SK-N-SH (cell line): ENCODE results near the gene AFAP1L1. TPM values are rescaled to one million over a fixed set of nuclear protein-coding genes. Genes with fewer than 3 reads are reported as not detected.

Experiments
- CTCF ChIA-PET: fragments of 300-600, 350-600 bp; formaldehyde crosslinking; extraction: SDS; loops from one replicate; lab custom pipeline; 2021; lab: Yijun Ruan, JAX
- POLR2A ChIA-PET: fragments of 350-600 bp; sonication (Branson Sonifier 250); formaldehyde crosslinking; extraction: SDS; loops from one replicate; lab custom pipeline; 2020; ENCODE audit warnings: antibody characterized with exemption, inconsistent platforms; lab: Yijun Ruan, JAX
- DNase-seq: peaks from one replicate; pipeline ENCODE4 v3.0.0; 2012
- H2AFZ ChIP-seq: fragments of 200-600 bp; sonication (generic); 2 replicates; pipeline ENCODE4 v1.8.1; 2016; ENCODE audit warnings: antibody characterized with exemption, mild to moderate bottlenecking, low read depth
- H3F3A ChIP-seq: fragments of 200-600 bp; sonication (generic); replicated peaks from 2 replicates; pipeline ENCODE3; 2016; ENCODE audit warnings: antibody characterized with exemption, mild to moderate bottlenecking; ENCODE audit not compliant: insufficient read depth
- H3K27ac ChIP-seq, 2 experiments: fragments of 200-500 bp in 1 of 2; fragments of 200-600 bp in 1 of 2; sonication (Bioruptor generic) in 1 of 2; sonication (generic), shearing (Covaris generic) in 1 of 2; 2 replicates each; pipeline versions ENCODE4 v1.5.1 to v1.6.1; 2014 to 2016; ENCODE audit warnings: low read depth in 2 of 2, inconsistent platforms in 1 of 2, low read length in 1 of 2, mild to moderate bottlenecking in 1 of 2, mixed read lengths in 1 of 2
- H3K27me3 ChIP-seq: fragments of 200-600 bp; sonication (generic), shearing (Covaris generic); 2 replicates; pipeline ENCODE4 v1.6.1; 2016; ENCODE audit warnings: mixed run types; ENCODE audit not compliant: insufficient read depth
- H3K36me3 ChIP-seq, 2 experiments: fragments of 200-500 bp in 1 of 2; fragments of 200-600 bp in 1 of 2; sonication (Bioruptor generic) in 1 of 2; sonication (generic) in 1 of 2; replicated peaks in 1 of 2; 2 replicates each; pipeline versions ENCODE3 to v1.5.1; 2014 to 2016; ENCODE audit warnings: low read length in 1 of 2, mild to moderate bottlenecking in 1 of 2; ENCODE audit not compliant: insufficient read depth in 2 of 2, control insufficient read depth in 1 of 2
- H3K4me1 ChIP-seq, 2 experiments: fragments of 200-500 bp in 1 of 2; fragments of 200-600 bp in 1 of 2; sonication (Bioruptor generic) in 1 of 2; sonication (generic), shearing (Covaris generic) in 1 of 2; 2 replicates each; pipeline versions ENCODE4 v1.5.1 to v1.6.1; 2014 to 2016; ENCODE audit warnings: low read depth in 1 of 2, low read length in 1 of 2, mixed run types in 1 of 2; ENCODE audit not compliant: insufficient read depth in 2 of 2, control insufficient read depth in 1 of 2
- H3K4me2 ChIP-seq: fragments of 200-600 bp; sonication (generic), shearing (Covaris generic); 2 replicates; pipeline ENCODE4 v1.6.1; 2017; ENCODE audit warnings: mixed run types
- H3K4me3 ChIP-seq, 2 experiments: fragments of 200-500 bp in 1 of 2; fragments of 200-600 bp in 1 of 2; sonication (Bioruptor generic) in 1 of 2; sonication (generic), shearing (Covaris generic) in 1 of 2; 2 replicates each; pipeline versions ENCODE4 v1.5.1 to v1.8.1; 2014 to 2016; ENCODE audit warnings: low read depth in 2 of 2, inconsistent platforms in 1 of 2, low read length in 1 of 2, mild to moderate bottlenecking in 1 of 2, mixed read lengths in 1 of 2, moderate library complexity in 1 of 2
- H3K79me2 ChIP-seq: fragments of 200-600 bp; sonication (generic); 2 replicates; pipeline ENCODE4 v1.8.1; 2017; ENCODE audit warnings: mild to moderate bottlenecking; ENCODE audit not compliant: insufficient read depth
- H3K9ac ChIP-seq: fragments of 200-600 bp; sonication (generic); 2 replicates; pipeline ENCODE4 v1.6.1; 2017; ENCODE audit warnings: mixed run types
- H3K9me2 ChIP-seq: fragments of 200-600 bp; sonication (generic); 2 replicates; pipeline ENCODE4 v1.6.1; 2017; ENCODE audit warnings: mixed run types
- H3K9me3 ChIP-seq: fragments of 200-600 bp; sonication (generic); 2 replicates; pipeline ENCODE4 v1.6.1; 2017; ENCODE audit warnings: mixed run types, mild to moderate bottlenecking, moderate library complexity
- H4K20me1 ChIP-seq: fragments of 200-600 bp; sonication (generic); 2 replicates; pipeline ENCODE4 v1.6.1; 2017; ENCODE audit warnings: mild to moderate bottlenecking, mixed run types; ENCODE audit not compliant: insufficient read depth
- CHD2 ChIP-seq: fragments of 150-350 bp; IDR thresholded peaks from 2 replicates; pipeline ENCODE4 v1.6.1; 2018; ENCODE audit warnings: low read length; ENCODE audit not compliant: partially characterized antibody
- EZH2phosphoT487 ChIP-seq: fragments of 200-600 bp; sonication (generic); IDR thresholded peaks from 2 replicates; pipeline ENCODE4 v1.6.1; 2017; ENCODE audit warnings: low read depth, mixed run types, mild to moderate bottlenecking, antibody characterized with exemption, moderate library complexity, borderline replicate concordance
- FOSL2 ChIP-seq: IDR thresholded peaks from 2 replicates; pipeline ENCODE4 v1.4.0; 2012; ENCODE audit warnings: low read depth, mild to moderate bottlenecking, moderate library complexity, borderline replicate concordance
- FOXM1 ChIP-seq: IDR thresholded peaks from 2 replicates; pipeline ENCODE4 v1.4.0; 2012; ENCODE audit warnings: low read depth, mild to moderate bottlenecking
- IRF3 ChIP-seq: fragments of 150-350 bp; IDR thresholded peaks from 2 replicates; pipeline ENCODE4 v1.6.1; 2016; ENCODE audit warnings: mild to moderate bottlenecking, low read depth, low read length
- JUND ChIP-seq: IDR thresholded peaks from 2 replicates; pipeline ENCODE4 v1.4.0; 2012
- NFIC ChIP-seq: IDR thresholded peaks from 2 replicates; pipeline ENCODE4 v1.4.0; 2012; ENCODE audit warnings: borderline replicate concordance
- PBX3 ChIP-seq: IDR thresholded peaks from 2 replicates; pipeline ENCODE4; 2012
- POLR2AphosphoS5 ChIP-seq: IDR thresholded peaks from 2 replicates; pipeline ENCODE4 v1.6.1; 2012; ENCODE audit warnings: low read depth, low read length
- REST ChIP-seq: IDR thresholded peaks from 2 replicates; pipeline ENCODE4 v1.6.1; 2012; ENCODE audit warnings: mild to moderate bottlenecking, low read depth, low read length, moderate library complexity
- SIN3A ChIP-seq: IDR thresholded peaks from 2 replicates; pipeline ENCODE4 v1.6.1; 2012; ENCODE audit warnings: low read depth, mild to moderate bottlenecking, low read length, moderate library complexity, borderline replicate concordance
- SMC3 ChIP-seq: IDR thresholded peaks from 2 replicates; pipeline ENCODE4 v1.6.1; 2012; ENCODE audit warnings: low read depth, low read length, improper control_type of control experiment
- TAF1 ChIP-seq: IDR thresholded peaks from 2 replicates; pipeline ENCODE4 v1.6.1; 2012; ENCODE audit warnings: low read depth, mild to moderate bottlenecking, low read length, moderate library complexity, borderline replicate concordance
- TEAD4 ChIP-seq: IDR thresholded peaks from 2 replicates; pipeline ENCODE4 v1.4.0; 2012; ENCODE audit warnings: mild to moderate bottlenecking, borderline replicate concordance; ENCODE audit not compliant: insufficient read depth
- USF1 ChIP-seq: IDR thresholded peaks from 2 replicates; pipeline ENCODE4 v1.4.0; 2012; ENCODE audit warnings: low read depth, borderline replicate concordance
- ZBTB33 ChIP-seq: IDR thresholded peaks from 2 replicates; pipeline ENCODE4 v1.4.0; 2012; ENCODE audit warnings: low read depth, borderline replicate concordance
- WGBS: methylation state at CpG from one replicate; pipeline ENCODE4 v1.1.6; 2017; ENCODE audit warnings: low lambda C conversion rate; 5-methylcytosine and 5-hydroxymethylcytosine counted together
- polyA plus RNA-seq, 3 experiments: library from polyadenylated mRNA; depleted of rRNA; stranded (reverse); fragments of >200 nt; gene quantifications; 2 replicates each; pipeline ENCODE4 v1.2.3, GENCODE V29; 2012

The AFAP1L1 gene
- polyA plus RNA-seq, 1 of the 3 experiments (the other 2 are of a cell fraction), result 0.82 TPM

- H3K79me2 ChIP-seq, result peaks cover 52% of the 10 kb centered on the region
- H3F3A ChIP-seq, result peaks cover 41% of the 10 kb centered on the region
- no peak overlapping the region for H3K4me2 ChIP-seq
- peaks cover 74 to 86% of the 10 kb centered on the region in 2 experiments for H3K36me3 ChIP-seq
- no peak overlapping the region for H3K9ac ChIP-seq
- H3K27ac ChIP-seq, result no peak overlapping the region
- H3K4me3 ChIP-seq, result no peak overlapping the region
- WGBS, result 96% methylated on average over 4 of the region's 4 CpGs
- no peak for TF ChIP-seq SIN3A
- no peak for TF ChIP-seq USF1
- TF ChIP-seq EZH2phosphoT487, result no peak
- no peak for TF ChIP-seq JUND
- TF ChIP-seq PBX3, result no peak
- TF ChIP-seq TAF1, result no peak
- ChIA-PET CTCF (interaction anchor here (0.6 to 41.4 kb wide), 5 partner anchors 15 to 284 kb away, joined by 3 to 1751 read pairs (median 4); no protein-coding TSS in a partner anchor), POLR2A (no interaction called here)
- no peaks in the 10 kb centered on the region for H3K9me3 ChIP-seq
- H3K9me2 ChIP-seq, result no peaks in the 10 kb centered on the region
- no peak overlapping the region for H2AFZ ChIP-seq
- no peak for DNase-seq
- H3K4me1 ChIP-seq, result peaks cover 0 to 12% of the 10 kb centered on the region in 2 experiments; a peak in 3 of 4 replicates
- no peaks in the 10 kb centered on the region for H3K27me3 ChIP-seq
- H4K20me1 ChIP-seq, result no peaks in the 10 kb centered on the region; the same call in 1 of the 2 replicates
Measured at GRCh38 chr5:149352169-149352568, 80.5 kb downstream of the AFAP1L1 start.

GRCh38 chr5:149353911-149354310, 82.3 kb downstream of the AFAP1L1 start:
- Histone ChIP-seq H3K4me1 (peaks cover 0 to 5% of the 10 kb centered on the region in 2 experiments; a peak in 1 of 4 replicates), H3K79me2 (peaks cover 35% of the 10 kb centered on the region), H3K9ac (no peak overlapping the region), H3K4me2 (no peak overlapping the region), H2AFZ (no peak overlapping the region), H3F3A (peaks cover 32% of the 10 kb centered on the region), H3K36me3 (peaks cover 58 to 69% of the 10 kb centered on the region in 2 experiments), H3K9me3 (no peaks in the 10 kb centered on the region), H3K27me3 (no peaks in the 10 kb centered on the region), H4K20me1 (no peaks in the 10 kb centered on the region), H3K9me2 (no peaks in the 10 kb centered on the region), H3K4me3 (no peak overlapping the region), H3K27ac (no peak overlapping the region)
- 98% methylated on average over 2 of the region's 2 CpGs for WGBS
- ChIA-PET POLR2A (no interaction called here), CTCF (interaction anchor here (1.3 to 41.4 kb wide), 4 partner anchors 13 to 265 kb away, joined by 3 to 1751 read pairs (median 10); no protein-coding TSS in a partner anchor)
- no peak for DNase-seq
- TF ChIP-seq REST (no peak), SMC3 (no peak), FOXM1 (no peak), EZH2phosphoT487 (no peak), FOSL2 (no peak), CHD2 (no peak), IRF3 (no peak), NFIC (no peak), TEAD4 (no peak), POLR2AphosphoS5 (no peak), ZBTB33 (no peak)
